Cardiac muscle cell (in vitro differentiated cells and primary cell): ENCODE results near the gene RITA1. TPM values are rescaled to one million over a fixed set of nuclear protein-coding genes. Genes with fewer than 3 reads are reported as not detected.

Experiments used
- DNase-seq, 2 donors: peaks; one replicate each; pipeline versions ENCODE4 v3.0.0 to v3.0.0-alpha.2; 2010 to 2017; ENCODE audit warnings: low read depth in 1 of 2, low spot score in 1 of 2
- H3K27ac ChIP-seq: fragments of 200-600 bp; sonication (generic); 2 replicates; pipeline ENCODE4 v1.5.1; 2016
- H3K27me3 ChIP-seq: fragments of 200-600 bp; sonication (generic); 2 replicates; pipeline ENCODE4 v1.6.0; 2016; ENCODE audit warnings: control low read depth
- H3K36me3 ChIP-seq: fragments of 200-600 bp; sonication (generic); 2 replicates; pipeline ENCODE4 v1.5.1; 2016; ENCODE audit warnings: control low read depth
- H3K4me1 ChIP-seq: fragments of 200-600 bp; sonication (generic); 2 replicates; pipeline ENCODE4 v1.8.1; 2017; ENCODE audit warnings: low read depth, mild to moderate bottlenecking, mixed run types
- H3K4me3 ChIP-seq: fragments of 200-600 bp; sonication (generic); 2 replicates; pipeline ENCODE4 v1.5.1; 2016; ENCODE audit warnings: mild to moderate bottlenecking
- H3K9me3 ChIP-seq: fragments of 200-600 bp; sonication (generic); 2 replicates; pipeline ENCODE4 v1.5.1; 2017; ENCODE audit warnings: low read depth, mild to moderate bottlenecking, control low read depth
- CTCF ChIP-seq: IDR thresholded peaks from 2 replicates; pipeline ENCODE4 v1.5.1; 2012; ENCODE audit warnings: low read depth, mild to moderate bottlenecking, low read length
- polyA plus RNA-seq: library from polyadenylated mRNA; unstranded; fragments of >200 nt; fragmentation: Nextera tagmentation; extraction: Ambion mirVana; gene quantifications from 2 replicates; pipeline ENCODE4 v1.2.1, GENCODE V29; 2016
- total RNA-seq: library from RNA; depleted of rRNA; stranded (reverse); fragments of >200 nt; gene quantifications from 2 replicates; pipeline ENCODE4 v1.2.3, GENCODE V29; 2016

The RITA1 gene
- total and polyA plus RNA-seq, 2 experiments from 2014 or later, result 36.1 to 40.7 TPM

DNA sequence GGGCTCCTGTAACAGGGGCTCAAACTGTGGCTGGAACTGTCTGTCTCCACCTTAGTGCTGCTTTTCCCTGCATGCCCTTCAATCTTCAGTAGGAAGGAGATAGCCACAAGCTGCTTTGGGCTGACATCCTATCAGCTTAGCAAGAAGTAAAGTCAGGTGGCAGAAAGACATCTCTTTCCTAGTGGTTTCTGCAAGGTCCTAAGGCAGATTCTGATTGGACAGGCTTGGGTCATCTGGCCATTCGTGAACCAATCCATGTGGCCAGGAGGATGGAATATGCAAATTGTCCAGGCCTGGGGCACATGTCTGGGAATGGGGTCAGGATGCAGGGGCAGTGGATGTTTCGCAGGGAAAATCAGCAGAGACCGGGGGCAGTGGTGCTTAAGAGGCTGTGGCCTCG is 5.2 kb downstream of the RITA1 start:
- no peak for TF ChIP-seq CTCF
- peak; percentile 30 to 68 for DNase-seq
- Histone ChIP-seq H3K4me1 (peaks cover 4% of the 10 kb centered on the region), H3K36me3 (no peaks in the 10 kb centered on the region), H3K27me3 (no peaks in the 10 kb centered on the region), H3K4me3 (no peak overlapping the region), H3K27ac (peak overlapping the region; percentile 52), H3K9me3 (no peaks in the 10 kb centered on the region)

GRCh38 chr12:113191227-113191626 is 5.7 kb downstream of the RITA1 start:
- DNase-seq, result no peak
- Histone ChIP-seq H3K36me3 (no peaks in the 10 kb centered on the region), H3K4me1 (peaks cover 4% of the 10 kb centered on the region), H3K27ac (no peak overlapping the region), H3K4me3 (no peak overlapping the region), H3K9me3 (no peaks in the 10 kb centered on the region), H3K27me3 (no peaks in the 10 kb centered on the region)
- TF ChIP-seq CTCF, result no peak

GRCh38 chr12:113194971-113195391 is 9.5 kb downstream of the RITA1 start:
- Histone ChIP-seq H3K9me3 (no peaks in the 10 kb centered on the region), H3K4me3 (no peak overlapping the region), H3K27ac (peak overlapping the region; percentile 62), H3K4me1 (peaks cover 4% of the 10 kb centered on the region), H3K27me3 (no peaks in the 10 kb centered on the region), H3K36me3 (no peaks in the 10 kb centered on the region)
- TF ChIP-seq CTCF, result no peak
- peak in 1 of 2 donors; percentile 68 for DNase-seq

DNA sequence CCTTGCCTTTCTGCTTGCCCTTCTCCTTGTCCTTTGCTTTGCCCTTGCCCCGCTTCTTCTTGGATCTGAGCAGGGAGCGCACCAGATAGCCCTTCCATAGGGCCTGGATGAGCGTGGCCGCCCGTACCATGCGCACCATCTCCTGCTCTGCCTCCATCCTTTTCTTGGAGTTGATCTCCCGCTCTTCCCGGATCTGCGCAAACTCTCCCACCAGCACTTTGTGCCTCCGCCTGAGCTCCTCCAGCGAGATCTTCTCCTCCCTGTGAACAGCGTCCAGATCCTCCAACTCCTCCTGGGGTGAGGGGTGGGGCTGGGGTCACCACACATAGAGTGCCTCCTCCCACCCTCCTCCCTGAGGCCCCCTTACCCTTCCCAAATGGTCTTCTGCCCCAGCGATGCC is 10.1 kb downstream of the RITA1 start:
- no peaks in the 10 kb centered on the region for H3K27me3 ChIP-seq
- H3K27ac ChIP-seq, result peak overlapping the region; percentile 62
- H3K4me3 ChIP-seq, result no peak overlapping the region
- H3K9me3 ChIP-seq, result no peaks in the 10 kb centered on the region
- no peak for DNase-seq
- no peaks in the 10 kb centered on the region for H3K36me3 ChIP-seq
- no peak for TF ChIP-seq CTCF
- no peaks in the 10 kb centered on the region for H3K4me1 ChIP-seq

GRCh38 chr12:113196582-113196981 is 11.1 kb downstream of the RITA1 start:
- DNase-seq, result no peak
- Histone ChIP-seq H3K36me3 (no peaks in the 10 kb centered on the region), H3K27ac (no peak overlapping the region), H3K4me3 (no peak overlapping the region), H3K4me1 (no peaks in the 10 kb centered on the region), H3K9me3 (no peaks in the 10 kb centered on the region), H3K27me3 (no peaks in the 10 kb centered on the region)
- no peak for TF ChIP-seq CTCF

GRCh38 chr12:113196990-113197389 is 11.5 kb downstream of the RITA1 start:
- H3K27ac ChIP-seq, result no peak overlapping the region
- no peaks in the 10 kb centered on the region for H3K4me1 ChIP-seq
- no peaks in the 10 kb centered on the region for H3K27me3 ChIP-seq
- peak; percentile 61 to 88 for DNase-seq
- no peaks in the 10 kb centered on the region for H3K9me3 ChIP-seq
- peak; percentile 84 for TF ChIP-seq CTCF
- H3K4me3 ChIP-seq, result no peak overlapping the region
- H3K36me3 ChIP-seq, result no peaks in the 10 kb centered on the region
